Liver (tissue), 9 donors: ENCODE measurements around the gene ARL6. TPM values are rescaled to one million over a fixed set of nuclear protein-coding genes. Genes with fewer than 3 reads are reported as not detected.

Experiments used
- DNase-seq: peaks from one replicate; pipeline ENCODE4 v3.0.0-alpha.2; 2017; ENCODE audit warnings: low spot score
- H3K27ac ChIP-seq, 2 donors: one replicate each; pipeline ENCODE4 v1.7.0; 2013; ENCODE audit warnings: inconsistent platforms in 2 of 2, low read length in 2 of 2, control low read depth in 1 of 2, low read depth in 1 of 2, mild to moderate bottlenecking in 1 of 2
- H3K27me3 ChIP-seq, 4 donors: one replicate each; pipeline versions ENCODE4 v1.6.1 to v1.7.0; 2013; ENCODE audit warnings: low read length in 3 of 4, inconsistent platforms in 1 of 4, mild to moderate bottlenecking in 1 of 4, moderate library complexity in 1 of 4; ENCODE audit not compliant: control insufficient read depth in 4 of 4, insufficient read depth in 4 of 4
- H3K36me3 ChIP-seq, 4 donors: one replicate each; pipeline versions ENCODE4 v1.6.1 to v1.7.0; 2013; ENCODE audit warnings: low read length in 3 of 4, mild to moderate bottlenecking in 3 of 4, low read depth in 1 of 4, moderate library complexity in 1 of 4; ENCODE audit not compliant: control insufficient read depth in 4 of 4, insufficient read depth in 3 of 4
- H3K4me1 ChIP-seq, 4 donors: one replicate each; pipeline versions ENCODE4 v1.6.1 to v1.7.0; 2013; ENCODE audit warnings: low read length in 3 of 4, mild to moderate bottlenecking in 3 of 4, moderate library complexity in 1 of 4; ENCODE audit not compliant: control insufficient read depth in 4 of 4, insufficient read depth in 4 of 4
- H3K4me3 ChIP-seq, 3 donors: one replicate each; pipeline versions ENCODE4 v1.6.1 to v1.7.0; 2013; ENCODE audit warnings: low read length in 3 of 3, control low read depth in 1 of 3, low read depth in 1 of 3, mild to moderate bottlenecking in 1 of 3
- H3K9ac ChIP-seq, 2 donors: one replicate each; pipeline ENCODE4 v1.7.0; 2013; ENCODE audit warnings: low read length in 2 of 2, mild to moderate bottlenecking in 2 of 2, moderate library complexity in 2 of 2, control low read depth in 1 of 2, low read depth in 1 of 2
- H3K9me3 ChIP-seq, 4 donors: one replicate each; pipeline versions ENCODE4 v1.6.1 to v1.7.0; 2013; ENCODE audit warnings: low read length in 3 of 4; ENCODE audit not compliant: control insufficient read depth in 4 of 4
- ATF3 ChIP-seq: IDR thresholded peaks from 2 replicates; pipeline ENCODE4 v1.6.1; 2016; ENCODE audit warnings: antibody characterized with exemption
- CTCF ChIP-seq: fragments of 150-350 bp; IDR thresholded peaks from 2 replicates; pipeline ENCODE4 v1.5.1; 2017; ENCODE audit warnings: improper control_type of control experiment, low read depth, low read length; ENCODE audit not compliant: missing input control
- EGR1 ChIP-seq, 2 donors: IDR thresholded peaks; 2 replicates each; pipeline ENCODE4 v1.6.1; 2016 to 2018; ENCODE audit warnings: antibody characterized with exemption in 2 of 2, low read depth in 2 of 2
- FOXA1 ChIP-seq: IDR thresholded peaks from 2 replicates; pipeline ENCODE4 v1.6.1; 2016; ENCODE audit warnings: antibody characterized with exemption
- FOXA2 ChIP-seq: IDR thresholded peaks from 2 replicates; pipeline ENCODE4 v1.6.1; 2016; ENCODE audit warnings: antibody characterized with exemption
- GABPA ChIP-seq, 2 donors: IDR thresholded peaks in 1 of 2; conservative IDR thresholded peaks in 1 of 2; 2 replicates each; pipeline ENCODE4 v1.6.1; 2016; ENCODE audit warnings: antibody characterized with exemption in 2 of 2, mild to moderate bottlenecking in 1 of 2, moderate library complexity in 1 of 2
- HNF4A ChIP-seq, 2 donors: conservative IDR thresholded peaks; 2 replicates each; pipeline ENCODE4 v1.6.1; 2016; ENCODE audit warnings: antibody characterized with exemption in 2 of 2, mild to moderate bottlenecking in 2 of 2
- HNF4G ChIP-seq: IDR thresholded peaks from 2 replicates; pipeline ENCODE4 v1.6.1; 2016; ENCODE audit warnings: antibody characterized with exemption
- JUND ChIP-seq, 2 donors: IDR thresholded peaks; 2 replicates each; pipeline ENCODE4 v1.6.1; 2016; ENCODE audit warnings: antibody characterized with exemption in 2 of 2
- MAX ChIP-seq: IDR thresholded peaks from 2 replicates; pipeline ENCODE4 v1.6.1; 2016; ENCODE audit warnings: antibody characterized with exemption
- NR2F2 ChIP-seq: IDR thresholded peaks from 2 replicates; pipeline ENCODE4 v1.6.1; 2016; ENCODE audit warnings: antibody characterized with exemption
- RAD21 ChIP-seq, 2 donors: IDR thresholded peaks; 2 replicates each; pipeline ENCODE4 v1.6.1; 2016; ENCODE audit warnings: antibody characterized with exemption in 2 of 2, mild to moderate bottlenecking in 2 of 2
- REST ChIP-seq: IDR thresholded peaks from 2 replicates; pipeline ENCODE4 v1.6.1; 2016; ENCODE audit warnings: antibody characterized with exemption, mild to moderate bottlenecking
- RXRA ChIP-seq, 2 donors: IDR thresholded peaks; 2 replicates each; pipeline ENCODE4 v1.6.1; 2017 to 2018; ENCODE audit warnings: antibody characterized with exemption in 2 of 2, mild to moderate bottlenecking in 1 of 2
- SP1 ChIP-seq: IDR thresholded peaks from 2 replicates; pipeline ENCODE4 v1.6.1; 2018; ENCODE audit warnings: antibody characterized with exemption, mild to moderate bottlenecking
- TAF1 ChIP-seq: conservative IDR thresholded peaks from 2 replicates; pipeline ENCODE4 v1.6.1; 2016; ENCODE audit warnings: antibody characterized with exemption, mild to moderate bottlenecking
- YY1 ChIP-seq: IDR thresholded peaks from 2 replicates; pipeline ENCODE4 v1.6.1; 2016; ENCODE audit warnings: antibody characterized with exemption, mild to moderate bottlenecking
- ZBTB33 ChIP-seq: IDR thresholded peaks from 2 replicates; pipeline ENCODE4 v1.6.1; 2016; ENCODE audit warnings: antibody characterized with exemption
- WGBS: extraction: QIAGEN DNeasy Blood & Tissue Kit; methylation state at CpG from one replicate; pipeline ENCODE4 v1.1.7; 2013; 5-methylcytosine and 5-hydroxymethylcytosine counted together
- polyA plus RNA-seq, 2 donors: library from polyadenylated mRNA; stranded (reverse) in 1 of 2; unstranded in 1 of 2; fragments of 200-250 nt in 1 of 2; fragments of >200 nt in 1 of 2; fragmentation: Nextera tagmentation in 1 of 2; extraction: Ambion mirVana in 1 of 2; gene quantifications; one replicate each; pipeline versions ENCODE4 v1.2.1 to v1.2.3, GENCODE V29; 2013 to 2015
- total RNA-seq, 2 donors: library from RNA; depleted of rRNA; stranded (reverse); fragments of >200 nt; gene quantifications; one replicate each; pipeline ENCODE4 v1.2.3, GENCODE V29; 2014
- donor health status: healthy.
- donor health status: healthy.
- donor health status: healthy.
- donor health status: healthy.
- donor health status: healthy.

Gene ARL6
- total and polyA plus RNA-seq, 4 donors: 1.1 to 3.4 (median 1.4) TPM

GRCh38 chr3:97820780-97821179, 56.2 kb downstream of the ARL6 start:
- no peak overlapping the region for H3K27ac ChIP-seq
- no peak overlapping the region for H3K9ac ChIP-seq
- no peaks in the 10 kb centered on the region for H3K36me3 ChIP-seq
- 90% methylated on average over 5 of the region's 5 CpGs for WGBS
- peak overlapping the region in 1 of 3 donors; percentile 85 for H3K4me3 ChIP-seq
- no peak for DNase-seq
- no peaks in the 10 kb centered on the region for H3K9me3 ChIP-seq
- H3K4me1 ChIP-seq: peaks cover 0 to 7% (median 2%) of the 10 kb centered on the region in 4 donors
- TF ChIP-seq FOXA2: no peak
- no peak for TF ChIP-seq RAD21 (IDR thresholded peaks at IDR 0.05)
- TF ChIP-seq ZBTB33: no peak
- TF ChIP-seq CTCF: no peak
- TF ChIP-seq HNF4A (conservative IDR thresholded peaks at IDR 0.05): no peak
- no peak for TF ChIP-seq RXRA (IDR thresholded peaks at IDR 0.05)
- no peak for TF ChIP-seq FOXA1
- no peak for TF ChIP-seq HNF4G
- TF ChIP-seq YY1: no peak
- no peak for TF ChIP-seq REST
- TF ChIP-seq JUND (IDR thresholded peaks at IDR 0.05): no peak
- no peak for TF ChIP-seq MAX
- TF ChIP-seq TAF1: no peak
- TF ChIP-seq ATF3: no peak
- no peak for TF ChIP-seq GABPA (IDR thresholded peaks at IDR 0.05 in 1 of 2, conservative IDR thresholded peaks at IDR 0.05 in 1 of 2)
- TF ChIP-seq SP1: no peak
- TF ChIP-seq NR2F2: no peak
- no peak for TF ChIP-seq EGR1 (IDR thresholded peaks at IDR 0.05; ENCODE audit: low read depth in 2 of 2)
- H3K27me3 ChIP-seq: no peaks in the 10 kb centered on the region
